Osteocyte (in vitro differentiated cells): ENCODE results near the gene RBMS1. TPM values are rescaled to one million over a fixed set of nuclear protein-coding genes. Genes with fewer than 3 reads are reported as not detected.

Experiments used
- DNase-seq: peaks from one replicate; pipeline ENCODE4 v3.0.0; 2021; ENCODE audit warnings: mixed read lengths; ENCODE audit not compliant: unreplicated experiment; ENCODE audit errors: extremely low spot score
- H3K27ac Mint-ChIP-seq: one replicate; pipeline ENCODE4 v1.8.0; 2021; ENCODE audit warnings: mild to moderate bottlenecking, mixed read lengths; ENCODE audit not compliant: unreplicated experiment
- H3K27me3 Mint-ChIP-seq: one replicate; pipeline ENCODE4 v1.8.0; 2021; ENCODE audit warnings: mixed read lengths; ENCODE audit not compliant: unreplicated experiment
- H3K36me3 Mint-ChIP-seq: one replicate; pipeline ENCODE4 v1.8.0; 2021; ENCODE audit warnings: mixed read lengths; ENCODE audit not compliant: unreplicated experiment
- H3K4me1 Mint-ChIP-seq: one replicate; pipeline ENCODE4 v1.8.0; 2021; ENCODE audit warnings: mixed read lengths; ENCODE audit not compliant: unreplicated experiment
- H3K4me3 Mint-ChIP-seq: one replicate; pipeline ENCODE4 v1.8.0; 2021; ENCODE audit warnings: mild to moderate bottlenecking, moderate library complexity, mixed read lengths; ENCODE audit not compliant: unreplicated experiment
- H3K9me3 Mint-ChIP-seq: one replicate; pipeline ENCODE4 v1.8.0; 2021; ENCODE audit warnings: mixed read lengths; ENCODE audit not compliant: unreplicated experiment
- total RNA-seq: library from RNA; stranded (reverse); gene quantifications from 2 replicates; pipeline ENCODE4 v1.2.1, GENCODE V29; 2021
- TF ChIP-seq, protein P1 (sequence below): fragments of 200-600 bp; sonication (generic); IDR thresholded peaks from 2 replicates; pipeline ENCODE4 v1.5.0; 2021; ENCODE audit warnings: antibody characterized with exemption, mild to moderate bottlenecking, moderate library complexity

Gene RBMS1
- total RNA-seq, 1 donor from 2014 or later, result 169 TPM

GRCh38 chr2:160373666-160374065 lies 119.9 kb downstream of the RBMS1 start:
- Mint-ChIP-seq H3K27ac (peak overlapping the region; percentile 89), H3K4me1 (peaks cover 99% of the 10 kb centered on the region), H3K4me3 (peak overlapping the region; percentile 43), H3K36me3 (peaks cover 9% of the 10 kb centered on the region), H3K27me3 (no peaks in the 10 kb centered on the region), H3K9me3 (peaks cover 5% of the 10 kb centered on the region)
- DNase-seq, result no peak
- TF ChIP-seq, protein P1, sequence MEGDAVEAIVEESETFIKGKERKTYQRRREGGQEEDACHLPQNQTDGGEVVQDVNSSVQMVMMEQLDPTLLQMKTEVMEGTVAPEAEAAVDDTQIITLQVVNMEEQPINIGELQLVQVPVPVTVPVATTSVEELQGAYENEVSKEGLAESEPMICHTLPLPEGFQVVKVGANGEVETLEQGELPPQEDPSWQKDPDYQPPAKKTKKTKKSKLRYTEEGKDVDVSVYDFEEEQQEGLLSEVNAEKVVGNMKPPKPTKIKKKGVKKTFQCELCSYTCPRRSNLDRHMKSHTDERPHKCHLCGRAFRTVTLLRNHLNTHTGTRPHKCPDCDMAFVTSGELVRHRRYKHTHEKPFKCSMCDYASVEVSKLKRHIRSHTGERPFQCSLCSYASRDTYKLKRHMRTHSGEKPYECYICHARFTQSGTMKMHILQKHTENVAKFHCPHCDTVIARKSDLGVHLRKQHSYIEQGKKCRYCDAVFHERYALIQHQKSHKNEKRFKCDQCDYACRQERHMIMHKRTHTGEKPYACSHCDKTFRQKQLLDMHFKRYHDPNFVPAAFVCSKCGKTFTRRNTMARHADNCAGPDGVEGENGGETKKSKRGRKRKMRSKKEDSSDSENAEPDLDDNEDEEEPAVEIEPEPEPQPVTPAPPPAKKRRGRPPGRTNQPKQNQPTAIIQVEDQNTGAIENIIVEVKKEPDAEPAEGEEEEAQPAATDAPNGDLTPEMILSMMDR, result no peak

DNA sequence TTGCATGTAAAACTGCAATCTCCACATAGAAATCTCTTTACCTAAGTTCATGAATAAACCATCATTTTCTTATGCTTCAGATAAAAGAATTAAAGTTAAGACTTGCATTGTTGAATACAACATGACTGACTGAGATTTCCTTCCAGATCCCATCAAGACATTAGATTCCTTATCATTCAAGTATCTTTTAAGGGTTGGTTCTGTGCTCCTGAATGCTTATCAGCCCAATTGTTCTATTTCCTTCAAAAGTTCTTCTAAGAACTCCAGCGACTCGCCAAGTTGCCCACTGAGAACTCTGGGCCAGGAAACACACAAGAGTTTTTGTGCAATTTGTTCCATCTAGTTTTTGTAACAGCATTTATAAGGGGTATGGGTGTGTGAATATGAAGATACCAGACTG lies 120.3 kb downstream of the RBMS1 start:
- Mint-ChIP-seq H3K9me3 (peaks cover 5% of the 10 kb centered on the region), H3K36me3 (peaks cover 9% of the 10 kb centered on the region), H3K27ac (peak overlapping the region; percentile 89), H3K4me3 (peak overlapping the region; percentile 43), H3K27me3 (no peaks in the 10 kb centered on the region), H3K4me1 (peaks cover 98% of the 10 kb centered on the region)
- TF ChIP-seq, protein P1, result no peak
- no peak for DNase-seq

DNA sequence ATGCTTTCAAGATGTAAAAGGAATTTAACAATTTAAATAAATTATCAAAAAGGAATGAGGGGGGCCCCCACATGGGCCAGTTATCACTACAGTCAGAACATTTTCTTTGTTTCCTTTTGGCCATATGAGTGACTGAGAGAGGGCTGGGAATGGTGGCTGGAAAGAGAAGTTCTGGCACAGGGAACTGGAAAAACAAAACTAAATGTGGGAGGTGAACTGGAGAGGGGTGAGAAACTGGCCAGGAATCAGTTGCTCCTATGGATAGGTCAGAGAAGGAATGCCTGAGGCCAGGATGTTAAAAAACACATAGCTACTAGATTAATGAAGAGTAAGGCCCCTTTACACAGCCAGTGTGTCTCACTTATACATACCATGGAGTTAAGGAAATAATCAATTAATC lies 121.0 kb downstream of the RBMS1 start:
- Mint-ChIP-seq H3K27me3 (no peaks in the 10 kb centered on the region), H3K9me3 (peaks cover 5% of the 10 kb centered on the region), H3K36me3 (peaks cover 9% of the 10 kb centered on the region), H3K4me3 (peak overlapping the region; percentile 46), H3K4me1 (peaks cover 98% of the 10 kb centered on the region), H3K27ac (peak overlapping the region; percentile 89)
- TF ChIP-seq, protein P1, result no peak
- no peak for DNase-seq

- Mint-ChIP-seq H3K27ac (peak overlapping the region; percentile 89), H3K27me3 (no peaks in the 10 kb centered on the region), H3K9me3 (peaks cover 5% of the 10 kb centered on the region), H3K36me3 (peaks cover 9% of the 10 kb centered on the region), H3K4me3 (peak overlapping the region; percentile 46), H3K4me1 (peaks cover 98% of the 10 kb centered on the region)
- DNase-seq, result no peak
- TF ChIP-seq, protein P1, result no peak
Observed at GRCh38 chr2:160372010-160372356, 121.6 kb downstream of the RBMS1 start.

DNA sequence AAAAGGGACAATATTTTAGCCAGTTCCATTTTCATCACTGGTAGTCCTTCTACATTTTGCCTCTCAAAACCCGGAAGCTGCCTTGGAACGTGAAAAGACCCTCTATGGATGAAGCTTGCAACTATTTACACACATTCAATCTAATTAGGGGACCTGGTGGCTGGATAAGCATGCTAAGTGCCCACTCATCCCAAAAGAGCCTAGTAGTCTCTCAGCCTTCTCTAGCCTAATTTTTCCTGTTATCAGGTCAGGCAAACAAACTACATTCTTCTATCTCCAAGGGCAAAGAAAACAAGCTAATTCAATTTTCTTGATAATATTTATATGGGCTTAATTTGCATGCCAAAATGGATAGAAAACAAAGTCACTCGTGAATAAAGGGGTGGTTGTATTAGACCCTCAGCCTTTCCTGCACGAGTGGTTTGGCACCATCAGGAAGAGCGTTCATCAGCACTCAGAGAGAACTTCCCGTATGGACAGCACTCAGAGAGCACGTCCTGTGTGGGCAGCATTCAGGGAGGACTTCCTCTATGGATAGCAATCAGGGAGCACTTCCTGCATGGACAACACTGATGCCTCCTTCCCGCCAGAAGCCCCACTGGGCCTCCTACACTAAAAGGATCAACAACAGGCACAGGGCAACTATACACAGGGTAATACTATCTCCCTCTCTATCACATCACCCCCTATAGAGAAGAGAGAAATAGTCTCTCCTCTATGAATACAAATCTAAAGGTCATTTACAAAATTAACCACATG lies 122.2 kb downstream of the RBMS1 start:
- Mint-ChIP-seq H3K4me1 (peaks cover 98% of the 10 kb centered on the region), H3K27me3 (no peaks in the 10 kb centered on the region), H3K9me3 (peaks cover 5% of the 10 kb centered on the region), H3K36me3 (peaks cover 11% of the 10 kb centered on the region), H3K27ac (peak overlapping the region; percentile 89), H3K4me3 (no peak overlapping the region)
- DNase-seq, result no peak
- TF ChIP-seq, protein P1, result no peak
